K562 (cell line): Measurements from ENCODE around the gene FXYD4. TPM values are rescaled to one million over a fixed set of nuclear protein-coding genes. Genes with fewer than 3 reads are reported as not detected.

Experiments used
- BRF1 ChIP-seq: IDR thresholded peaks from 3 replicates; pipeline ENCODE4 v1.6.1; 2011; ENCODE audit warnings: borderline replicate concordance, mild to moderate bottlenecking; ENCODE audit not compliant: insufficient read length; ENCODE audit errors: extremely low read depth
- CBFA2T3 ChIP-seq: fragments of 450-650 bp; IDR thresholded peaks from 2 replicates; pipeline ENCODE4 v1.6.1; 2017
- DMBX1 ChIP-seq: fragments of 250-450 bp; sonication (Bioruptor Pico); IDR thresholded peaks from 2 replicates; pipeline ENCODE4 v1.8.0; 2022; ENCODE audit warnings: inconsistent platforms, mild to moderate bottlenecking, moderate library complexity, borderline replicate concordance
- E2F3 ChIP-seq: fragments of 250-450 bp; sonication (Bioruptor Pico); IDR thresholded peaks from 2 replicates; pipeline ENCODE4 v1.4.0; 2020; ENCODE audit warnings: mild to moderate bottlenecking
- GTF2F1 ChIP-seq: IDR thresholded peaks from 2 replicates; pipeline ENCODE4 v1.6.1; 2011; ENCODE audit warnings: low read depth, low read length, improper control_type of control experiment
- HIVEP1 ChIP-seq: fragments of 250-450 bp; sonication (Bioruptor Pico); IDR thresholded peaks from 2 replicates; pipeline ENCODE4 v1.4.0; 2020; ENCODE audit warnings: mild to moderate bottlenecking
- HSF4 ChIP-seq: fragments of 250-450 bp; sonication (Bioruptor Pico); IDR thresholded peaks from 2 replicates; pipeline ENCODE4 v2.1.2; 2022; ENCODE audit warnings: mild to moderate bottlenecking, moderate library complexity, borderline replicate concordance
- KDM1A ChIP-seq, 2 experiments: fragments of 450-650 bp; IDR thresholded peaks; 2 replicates each; pipeline ENCODE4 v1.6.1; 2016; ENCODE audit warnings: mild to moderate bottlenecking in 2 of 2
- KLF13 ChIP-seq: fragments of 450-650 bp; IDR thresholded peaks from 2 replicates; pipeline ENCODE4 v1.6.1; 2016; ENCODE audit warnings: missing genetic modification characterization, low read depth, mild to moderate bottlenecking, missing compliant biosample characterization, moderate library complexity, borderline replicate concordance
- KLF16 ChIP-seq: IDR thresholded peaks from 2 replicates; pipeline ENCODE4 v1.6.1; 2016; ENCODE audit warnings: antibody characterized with exemption
- MTA1 ChIP-seq: fragments of 450-650 bp; IDR thresholded peaks from 2 replicates; pipeline ENCODE4 v1.6.1; 2017; ENCODE audit warnings: borderline replicate concordance
- POLR2H ChIP-seq: IDR thresholded peaks from 2 replicates; pipeline ENCODE4 v1.6.1; 2016; ENCODE audit warnings: missing genetic modification characterization, low read depth, mild to moderate bottlenecking, control low read depth, missing compliant biosample characterization, moderate library complexity
- ZBED1 ChIP-seq: IDR thresholded peaks from 2 replicates; pipeline ENCODE4 v1.6.1; 2014
- ZFX ChIP-seq: sonication (generic); formaldehyde crosslinking; IDR thresholded peaks from 2 replicates; pipeline ENCODE4 v1.8.0; 2022; ENCODE audit warnings: mild to moderate bottlenecking, missing genetic modification reagents, moderate library complexity
- ZNF224 ChIP-seq: sonication (generic); formaldehyde crosslinking; IDR thresholded peaks from 2 replicates; pipeline ENCODE4 v1.8.0; 2022; ENCODE audit warnings: mild to moderate bottlenecking, missing genetic modification reagents
- ZNF232 ChIP-seq: sonication (generic); formaldehyde crosslinking; IDR thresholded peaks from 2 replicates; pipeline ENCODE4 v1.8.0; 2022; ENCODE audit warnings: mild to moderate bottlenecking, missing genetic modification reagents
- polyA plus RNA-seq, 8 experiments: library from polyadenylated mRNA; depleted of rRNA in 4 of 8; stranded (reverse) in 5 of 8; unstranded in 3 of 8; fragments of >200 nt; fragmentation: Nextera tagmentation in 2 of 8; fragmentation: Illumina TruSeq in 1 of 8; extraction: Ambion mirVana in 2 of 8; extraction: Trizol in 1 of 8; gene quantifications; 2 replicates each; pipeline versions ENCODE4 v1.2.1 to v1.2.3, GENCODE V29; 2011 to 2014; ENCODE audit warnings: inconsistent platforms in 1 of 8, missing spikeins in 1 of 8
- total RNA-seq, 7 experiments: library from RNA; depleted of rRNA in 6 of 7; stranded (reverse); fragments of >200 nt in 6 of 7; fragmentation: Illumina TruSeq in 2 of 7; extraction: Trizol in 2 of 7; gene quantifications; 2 replicates each; pipeline versions ENCODE4 v1.2.1 to v1.2.3, GENCODE V29; 2011 to 2021; ENCODE audit warnings: low replicate concordance in 1 of 7
- TF ChIP-seq, protein P1 (sequence below), 2 experiments: IDR thresholded peaks in 1 of 2; conservative IDR thresholded peaks in 1 of 2; 2 replicates each; pipeline ENCODE4 v1.6.1; 2016; ENCODE audit warnings: low read depth in 2 of 2, mild to moderate bottlenecking in 1 of 2, missing compliant biosample characterization in 1 of 2, missing genetic modification characterization in 1 of 2, moderate library complexity in 1 of 2
- TF ChIP-seq, protein P2 (sequence below): fragments of 250-450 bp; sonication (Bioruptor Pico); IDR thresholded peaks from 2 replicates; pipeline ENCODE4 v1.8.0; 2021; ENCODE audit warnings: mild to moderate bottlenecking, moderate library complexity
- TF ChIP-seq, protein P3 (sequence below): fragments of 450-650 bp; IDR thresholded peaks from 2 replicates; pipeline ENCODE4 v1.6.1; 2017; ENCODE audit warnings: mild to moderate bottlenecking, moderate library complexity
- TF ChIP-seq, protein P4 (sequence below): IDR thresholded peaks from 3 replicates; pipeline ENCODE4 v1.6.1; 2011; ENCODE audit warnings: borderline replicate concordance, mild to moderate bottlenecking, moderate library complexity; ENCODE audit not compliant: insufficient read length; ENCODE audit errors: extremely low read depth

The FXYD4 gene
- total and polyA plus RNA-seq, 9 of the 15 experiments (the other 6 are each of a cell fraction or from before 2014, with no cell fraction given) = not detected

DNA sequence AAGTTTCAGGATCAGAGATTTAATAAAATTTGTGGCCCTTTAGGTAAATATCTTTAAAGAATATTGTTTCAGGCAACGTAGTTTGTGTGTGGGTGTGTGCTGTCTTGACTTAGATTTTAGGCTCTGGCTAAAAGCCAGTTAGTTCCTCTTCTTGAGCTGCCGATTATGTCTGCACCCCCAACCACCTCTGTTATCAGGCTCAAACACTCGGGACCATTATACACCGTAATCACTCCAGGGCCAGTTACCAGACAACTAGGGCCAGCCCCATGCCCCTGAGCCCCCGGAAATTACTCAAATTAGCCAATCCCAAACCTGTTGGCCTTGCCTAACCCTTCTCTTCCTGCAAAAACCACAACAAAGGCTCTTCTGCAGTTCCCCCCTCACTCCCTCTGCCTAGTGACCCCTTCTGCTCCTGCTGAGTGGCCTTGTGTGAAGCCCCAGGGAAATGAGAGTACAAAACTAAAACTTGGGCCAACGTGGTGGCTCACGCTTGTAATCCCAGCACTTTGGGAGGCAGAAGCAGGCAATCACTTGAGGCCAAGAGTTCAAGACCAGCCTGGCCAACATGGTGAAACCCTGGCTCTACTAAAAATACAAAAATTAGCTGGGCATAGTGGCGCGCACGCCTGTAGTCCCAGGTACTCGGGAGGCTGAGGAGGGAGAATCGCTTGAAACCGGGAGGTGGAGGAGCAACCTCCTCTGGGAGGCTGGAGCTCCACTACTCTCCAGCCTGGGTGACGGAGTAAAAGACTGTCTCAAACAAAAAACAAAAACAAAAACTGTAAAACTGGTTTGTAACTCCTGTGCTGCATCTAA lies 46.7 kb downstream of the FXYD4 start (continued):
- TF ChIP-seq ZFX (CRISPR knock-in tag) (peak; percentile 66), ZNF224 (CRISPR knock-in tag) (no peak), GTF2F1 (no peak), HIVEP1 (CRISPR knock-in tag) (peak; percentile 94), BRF1 (no peak), E2F3 (peak; percentile 90), KDM1A (IDR thresholded peaks at IDR 0.05) (peak; percentile 100), POLR2H (peak; percentile 61), ZBED1 (peak; percentile 95), CBFA2T3 (peak; percentile 100), DMBX1 (CRISPR knock-in tag) (peak; percentile 92), ZNF232 (CRISPR knock-in tag) (no peak), KLF13 (tag) (peak; percentile 68), MTA1 (peak; percentile 92; the same call in 1 of the 2 replicates), KLF16 (peak; percentile 99), HSF4 (CRISPR knock-in tag) (peak; percentile 81)
- TF ChIP-seq, protein P1, sequence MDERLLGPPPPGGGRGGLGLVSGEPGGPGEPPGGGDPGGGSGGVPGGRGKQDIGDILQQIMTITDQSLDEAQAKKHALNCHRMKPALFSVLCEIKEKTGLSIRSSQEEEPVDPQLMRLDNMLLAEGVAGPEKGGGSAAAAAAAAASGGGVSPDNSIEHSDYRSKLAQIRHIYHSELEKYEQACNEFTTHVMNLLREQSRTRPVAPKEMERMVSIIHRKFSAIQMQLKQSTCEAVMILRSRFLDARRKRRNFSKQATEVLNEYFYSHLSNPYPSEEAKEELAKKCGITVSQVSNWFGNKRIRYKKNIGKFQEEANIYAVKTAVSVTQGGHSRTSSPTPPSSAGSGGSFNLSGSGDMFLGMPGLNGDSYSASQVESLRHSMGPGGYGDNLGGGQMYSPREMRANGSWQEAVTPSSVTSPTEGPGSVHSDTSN (CRISPR knock-in tag; IDR thresholded peaks at IDR 0.05; ENCODE audit: low read depth) = no peak
- TF ChIP-seq, protein P1 (tag; conservative IDR thresholded peaks at IDR 0.05; ENCODE audit: low read depth) = peak; percentile 89
- TF ChIP-seq, protein P2, sequence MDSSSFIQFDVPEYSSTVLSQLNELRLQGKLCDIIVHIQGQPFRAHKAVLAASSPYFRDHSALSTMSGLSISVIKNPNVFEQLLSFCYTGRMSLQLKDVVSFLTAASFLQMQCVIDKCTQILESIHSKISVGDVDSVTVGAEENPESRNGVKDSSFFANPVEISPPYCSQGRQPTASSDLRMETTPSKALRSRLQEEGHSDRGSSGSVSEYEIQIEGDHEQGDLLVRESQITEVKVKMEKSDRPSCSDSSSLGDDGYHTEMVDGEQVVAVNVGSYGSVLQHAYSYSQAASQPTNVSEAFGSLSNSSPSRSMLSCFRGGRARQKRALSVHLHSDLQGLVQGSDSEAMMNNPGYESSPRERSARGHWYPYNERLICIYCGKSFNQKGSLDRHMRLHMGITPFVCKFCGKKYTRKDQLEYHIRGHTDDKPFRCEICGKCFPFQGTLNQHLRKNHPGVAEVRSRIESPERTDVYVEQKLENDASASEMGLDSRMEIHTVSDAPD = peak; percentile 61
- TF ChIP-seq, protein P3, sequence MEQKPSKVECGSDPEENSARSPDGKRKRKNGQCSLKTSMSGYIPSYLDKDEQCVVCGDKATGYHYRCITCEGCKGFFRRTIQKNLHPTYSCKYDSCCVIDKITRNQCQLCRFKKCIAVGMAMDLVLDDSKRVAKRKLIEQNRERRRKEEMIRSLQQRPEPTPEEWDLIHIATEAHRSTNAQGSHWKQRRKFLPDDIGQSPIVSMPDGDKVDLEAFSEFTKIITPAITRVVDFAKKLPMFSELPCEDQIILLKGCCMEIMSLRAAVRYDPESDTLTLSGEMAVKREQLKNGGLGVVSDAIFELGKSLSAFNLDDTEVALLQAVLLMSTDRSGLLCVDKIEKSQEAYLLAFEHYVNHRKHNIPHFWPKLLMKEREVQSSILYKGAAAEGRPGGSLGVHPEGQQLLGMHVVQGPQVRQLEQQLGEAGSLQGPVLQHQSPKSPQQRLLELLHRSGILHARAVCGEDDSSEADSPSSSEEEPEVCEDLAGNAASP = no peak; the same call in none of the 2 replicates
- TF ChIP-seq, protein P4, sequence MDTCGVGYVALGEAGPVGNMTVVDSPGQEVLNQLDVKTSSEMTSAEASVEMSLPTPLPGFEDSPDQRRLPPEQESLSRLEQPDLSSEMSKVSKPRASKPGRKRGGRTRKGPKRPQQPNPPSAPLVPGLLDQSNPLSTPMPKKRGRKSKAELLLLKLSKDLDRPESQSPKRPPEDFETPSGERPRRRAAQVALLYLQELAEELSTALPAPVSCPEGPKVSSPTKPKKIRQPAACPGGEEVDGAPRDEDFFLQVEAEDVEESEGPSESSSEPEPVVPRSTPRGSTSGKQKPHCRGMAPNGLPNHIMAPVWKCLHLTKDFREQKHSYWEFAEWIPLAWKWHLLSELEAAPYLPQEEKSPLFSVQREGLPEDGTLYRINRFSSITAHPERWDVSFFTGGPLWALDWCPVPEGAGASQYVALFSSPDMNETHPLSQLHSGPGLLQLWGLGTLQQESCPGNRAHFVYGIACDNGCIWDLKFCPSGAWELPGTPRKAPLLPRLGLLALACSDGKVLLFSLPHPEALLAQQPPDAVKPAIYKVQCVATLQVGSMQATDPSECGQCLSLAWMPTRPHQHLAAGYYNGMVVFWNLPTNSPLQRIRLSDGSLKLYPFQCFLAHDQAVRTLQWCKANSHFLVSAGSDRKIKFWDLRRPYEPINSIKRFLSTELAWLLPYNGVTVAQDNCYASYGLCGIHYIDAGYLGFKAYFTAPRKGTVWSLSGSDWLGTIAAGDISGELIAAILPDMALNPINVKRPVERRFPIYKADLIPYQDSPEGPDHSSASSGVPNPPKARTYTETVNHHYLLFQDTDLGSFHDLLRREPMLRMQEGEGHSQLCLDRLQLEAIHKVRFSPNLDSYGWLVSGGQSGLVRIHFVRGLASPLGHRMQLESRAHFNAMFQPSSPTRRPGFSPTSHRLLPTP = no peak
